ENCODE data around the gene PLCH2.

DNA sequence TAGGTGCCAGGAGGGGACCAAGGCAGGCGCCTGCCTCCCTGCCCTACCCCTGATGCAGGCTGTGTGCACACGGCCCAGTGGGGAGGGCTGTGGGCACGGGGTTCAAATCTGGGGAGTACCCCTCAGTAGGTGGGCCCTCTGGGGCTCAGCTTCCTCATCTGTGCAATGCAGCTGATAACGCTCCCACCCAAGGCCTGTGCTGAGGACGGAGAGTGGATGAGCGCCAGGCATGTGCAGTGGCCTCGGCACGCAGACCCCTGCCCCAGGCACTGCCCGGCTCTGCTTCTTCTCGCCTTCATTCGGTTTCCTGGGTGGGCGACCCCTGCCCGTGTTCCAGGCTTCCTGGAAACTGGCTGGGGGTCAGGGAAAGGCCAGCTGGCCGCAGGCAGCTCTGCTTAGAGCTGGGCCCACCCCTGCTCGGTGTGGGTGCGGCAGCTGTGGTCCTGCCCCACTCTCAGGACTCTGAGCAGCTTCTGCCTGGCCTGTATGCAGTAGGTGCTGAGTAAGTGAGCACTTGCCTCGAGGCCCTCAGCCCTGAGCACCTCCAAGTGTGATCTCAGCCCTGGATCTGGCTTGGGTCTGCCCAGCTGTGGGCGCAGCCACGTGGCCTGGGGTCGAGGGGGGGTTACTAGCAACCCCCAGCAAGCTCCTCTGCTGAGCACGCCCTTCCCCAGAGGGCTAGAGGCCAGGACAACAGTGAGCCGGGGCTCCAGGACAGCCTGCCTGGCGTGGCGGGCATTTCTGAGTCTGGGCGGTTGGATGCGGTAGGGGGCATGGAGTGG is 68.2 kb downstream of the PLCH2 start:
- TF ChIP-seq SIN3A (IDR thresholded peaks at IDR 0.05; ENCODE audit: borderline replicate concordance in 2 of 2, control insufficient read depth in 1 of 2, low read depth in 2 of 2, low read length in 2 of 2) (no peak), SMC3 (conservative IDR thresholded peaks at IDR 0.05; ENCODE audit: insufficient read depth, low read depth, low read length) (no peak), SMAD3 (CRISPR knock-in tag; conservative IDR thresholded peaks at IDR 0.05) (no peak; the same call in 1 of the 2 replicates), JUND (IDR thresholded peaks at IDR 0.05; ENCODE audit: borderline replicate concordance, low read depth, low read length) (no peak; the same call in 1 of the 2 replicates), JUND (tag; IDR thresholded peaks at IDR 0.05; ENCODE audit: borderline replicate concordance, low read depth, low read length) (no peak), POU5F1 (IDR thresholded peaks at IDR 0.05; ENCODE audit: borderline replicate concordance, low read depth, low read length, partially characterized antibody) (no peak)
- TF ChIP-seq, protein P1, sequence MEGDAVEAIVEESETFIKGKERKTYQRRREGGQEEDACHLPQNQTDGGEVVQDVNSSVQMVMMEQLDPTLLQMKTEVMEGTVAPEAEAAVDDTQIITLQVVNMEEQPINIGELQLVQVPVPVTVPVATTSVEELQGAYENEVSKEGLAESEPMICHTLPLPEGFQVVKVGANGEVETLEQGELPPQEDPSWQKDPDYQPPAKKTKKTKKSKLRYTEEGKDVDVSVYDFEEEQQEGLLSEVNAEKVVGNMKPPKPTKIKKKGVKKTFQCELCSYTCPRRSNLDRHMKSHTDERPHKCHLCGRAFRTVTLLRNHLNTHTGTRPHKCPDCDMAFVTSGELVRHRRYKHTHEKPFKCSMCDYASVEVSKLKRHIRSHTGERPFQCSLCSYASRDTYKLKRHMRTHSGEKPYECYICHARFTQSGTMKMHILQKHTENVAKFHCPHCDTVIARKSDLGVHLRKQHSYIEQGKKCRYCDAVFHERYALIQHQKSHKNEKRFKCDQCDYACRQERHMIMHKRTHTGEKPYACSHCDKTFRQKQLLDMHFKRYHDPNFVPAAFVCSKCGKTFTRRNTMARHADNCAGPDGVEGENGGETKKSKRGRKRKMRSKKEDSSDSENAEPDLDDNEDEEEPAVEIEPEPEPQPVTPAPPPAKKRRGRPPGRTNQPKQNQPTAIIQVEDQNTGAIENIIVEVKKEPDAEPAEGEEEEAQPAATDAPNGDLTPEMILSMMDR (IDR thresholded peaks at IDR 0.05 in 2 of 3, conservative IDR thresholded peaks at IDR 0.05 in 1 of 3; ENCODE audit: insufficient read depth in 2 of 3, low read depth in 1 of 3, low read length in 3 of 3): no peak
